Neural cell (in vitro differentiated cells): ENCODE measurements around the gene MAP1LC3B2. TPM values are rescaled to one million over a fixed set of nuclear protein-coding genes. Genes with fewer than 3 reads are reported as not detected.

ENCODE experiments used
- H2AFZ ChIP-seq: fragments of 200-600, 300-800 bp; sonication (generic), shearing (Covaris generic); 2 replicates; pipeline ENCODE4 v1.6.0; 2014; ENCODE audit warnings: low read depth, mild to moderate bottlenecking, antibody characterized with exemption, low read length, moderate library complexity
- H3F3A ChIP-seq: fragments of 200-600 bp; shearing (Covaris generic); 2 replicates; pipeline ENCODE4 v1.6.1; 2016; ENCODE audit warnings: mild to moderate bottlenecking, moderate library complexity, mixed read lengths, antibody characterized with exemption, low read length; ENCODE audit not compliant: insufficient read depth, poor library complexity, severe bottlenecking
- H3K27ac ChIP-seq: fragments of 200-600, 300-800 bp; sonication (generic), shearing (Covaris generic); 2 replicates; pipeline ENCODE4 v1.5.1; 2014; ENCODE audit warnings: mild to moderate bottlenecking, low read length, moderate library complexity
- H3K27me3 ChIP-seq: fragments of 300-800, 200-600 bp; sonication (generic), shearing (Covaris generic); 2 replicates; pipeline ENCODE4 v1.6.0; 2014; ENCODE audit warnings: mild to moderate bottlenecking, low read depth, low read length, moderate library complexity; ENCODE audit not compliant: insufficient read depth
- H3K36me3 ChIP-seq: fragments of 300-800, 200-600 bp; sonication (generic), shearing (Covaris generic); 2 replicates; pipeline ENCODE4 v1.5.1; 2014; ENCODE audit warnings: mild to moderate bottlenecking, antibody characterized with exemption, low read length, moderate library complexity; ENCODE audit not compliant: insufficient read depth
- H3K4me2 ChIP-seq: fragments of 300-800, 200-600 bp; sonication (generic), shearing (Covaris generic); 2 replicates; pipeline ENCODE4 v1.6.0; 2014; ENCODE audit warnings: mild to moderate bottlenecking, low read length
- H3K4me3 ChIP-seq: fragments of 300-800, 200-600 bp; sonication (generic), shearing (Covaris generic); 2 replicates; pipeline ENCODE4 v1.5.1; 2014; ENCODE audit warnings: mild to moderate bottlenecking, low read length, moderate library complexity
- H3K79me2 ChIP-seq: fragments of 200-600 bp; shearing (Covaris generic); replicated peaks from 2 replicates; pipeline ENCODE4 v1.6.0; 2014; ENCODE audit warnings: mild to moderate bottlenecking, low read length, moderate library complexity; ENCODE audit not compliant: insufficient read depth
- H3K9ac ChIP-seq: fragments of 300-800, 200-600 bp; sonication (generic), shearing (Covaris generic); 2 replicates; pipeline ENCODE4 v1.6.1; 2016; ENCODE audit warnings: mild to moderate bottlenecking, low read length, mixed read lengths
- H3K9me2 ChIP-seq: fragments of 200-600 bp; shearing (Covaris generic); 2 replicates; pipeline ENCODE4 v1.6.1; 2016; ENCODE audit warnings: mild to moderate bottlenecking, low read length, mixed read lengths; ENCODE audit not compliant: insufficient read depth
- H3K9me3 ChIP-seq: fragments of 200-600, 300-800 bp; sonication (generic), shearing (Covaris generic); 2 replicates; pipeline ENCODE4 v1.6.1; 2016; ENCODE audit warnings: mild to moderate bottlenecking, mixed run types, low read length, moderate library complexity, mixed read lengths
- H4K20me1 ChIP-seq: fragments of 200-600 bp; shearing (Covaris generic); 2 replicates; pipeline ENCODE4 v1.6.1; 2016; ENCODE audit warnings: mild to moderate bottlenecking, mixed run types; ENCODE audit not compliant: insufficient read depth
- CTCF ChIP-seq: fragments of 450-650 bp; IDR thresholded peaks from 2 replicates; pipeline ENCODE4 v1.5.1; 2014; ENCODE audit warnings: antibody characterized with exemption, mild to moderate bottlenecking, moderate library complexity; ENCODE audit not compliant: poor library complexity, severe bottlenecking
- EP300 ChIP-seq: fragments of 450-650 bp; conservative IDR thresholded peaks from 2 replicates; pipeline ENCODE4 v1.6.1; 2014; ENCODE audit warnings: antibody characterized with exemption, mild to moderate bottlenecking, moderate library complexity; ENCODE audit not compliant: poor library complexity, severe bottlenecking
- EZH2 ChIP-seq: fragments of 200-600, 300-800 bp; shearing (Covaris generic), sonication (generic); IDR thresholded peaks from 2 replicates; pipeline ENCODE4 v1.6.1; 2014; ENCODE audit warnings: antibody characterized with exemption, low read length, borderline replicate concordance, mild to moderate bottlenecking; ENCODE audit not compliant: insufficient read depth, poor library complexity, severe bottlenecking
- MXI1 ChIP-seq: fragments of 450-650 bp; conservative IDR thresholded peaks from 2 replicates; pipeline ENCODE4 v1.6.1; 2014; ENCODE audit warnings: antibody characterized with exemption, mild to moderate bottlenecking; ENCODE audit not compliant: poor library complexity, severe bottlenecking
- POLR2AphosphoS5 ChIP-seq: IDR thresholded peaks from 2 replicates; pipeline ENCODE4 v1.6.1; 2012
- RAD21 ChIP-seq: fragments of 450-650 bp; conservative IDR thresholded peaks from 2 replicates; pipeline ENCODE4 v1.6.1; 2014; ENCODE audit warnings: antibody characterized with exemption, mild to moderate bottlenecking, moderate library complexity
- REST ChIP-seq: IDR thresholded peaks from 2 replicates; pipeline ENCODE4 v1.6.1; 2012; ENCODE audit warnings: borderline replicate concordance
- SMC3 ChIP-seq: fragments of 450-650 bp; conservative IDR thresholded peaks from 2 replicates; pipeline ENCODE4 v1.6.1; 2014; ENCODE audit warnings: antibody characterized with exemption, mild to moderate bottlenecking, moderate library complexity; ENCODE audit not compliant: poor library complexity
- TAF1 ChIP-seq: IDR thresholded peaks from 2 replicates; pipeline ENCODE4 v1.6.1; 2012; ENCODE audit warnings: low read depth
- polyA plus RNA-seq: library from polyadenylated mRNA; depleted of rRNA; stranded (reverse); fragments of >200 nt; gene quantifications from 2 replicates; pipeline ENCODE4 v1.2.3, GENCODE V29; 2014

Gene MAP1LC3B2
- polyA plus RNA-seq, 1 donor from 2014 or later, result 3.9 TPM

- Histone ChIP-seq H3K27me3 (no peaks in the 10 kb centered on the region), H3K9me2 (no peaks in the 10 kb centered on the region), H3F3A (no peaks in the 10 kb centered on the region), H3K79me2 (no peaks in the 10 kb centered on the region), H3K4me2 (no peak overlapping the region), H2AFZ (no peak overlapping the region), H3K9me3 (no peaks in the 10 kb centered on the region), H3K9ac (no peak overlapping the region), H3K27ac (no peak overlapping the region), H3K36me3 (no peaks in the 10 kb centered on the region), H4K20me1 (no peaks in the 10 kb centered on the region), H3K4me3 (no peak overlapping the region)
- no peak for TF ChIP-seq EZH2
- no peak for TF ChIP-seq RAD21
- TF ChIP-seq POLR2AphosphoS5, result no peak
- TF ChIP-seq CTCF, result no peak
- TF ChIP-seq TAF1, result no peak
- TF ChIP-seq REST, result no peak
- no peak for TF ChIP-seq MXI1
- no peak for TF ChIP-seq EP300
- no peak for TF ChIP-seq SMC3
Measured at GRCh38 chr12:116541547-116542344, 17.4 kb upstream of the MAP1LC3B2 start.

GRCh38 chr12:116542345-116542956 is 16.7 kb upstream of the MAP1LC3B2 start:
- no peaks in the 10 kb centered on the region for H3K9me2 ChIP-seq
- H3K27me3 ChIP-seq, result no peaks in the 10 kb centered on the region
- no peak overlapping the region for H2AFZ ChIP-seq
- no peak overlapping the region for H3K27ac ChIP-seq
- no peaks in the 10 kb centered on the region for H3K9me3 ChIP-seq
- no peaks in the 10 kb centered on the region for H3K79me2 ChIP-seq
- no peak for TF ChIP-seq EP300
- TF ChIP-seq POLR2AphosphoS5, result no peak
- TF ChIP-seq TAF1, result no peak
- TF ChIP-seq EZH2, result no peak
- TF ChIP-seq REST, result no peak
- TF ChIP-seq MXI1, result no peak
- no peak for TF ChIP-seq SMC3
- TF ChIP-seq RAD21, result no peak
- TF ChIP-seq CTCF, result no peak
- H3K4me3 ChIP-seq, result no peak overlapping the region
- H3K36me3 ChIP-seq, result no peaks in the 10 kb centered on the region
- H3K4me2 ChIP-seq, result no peak overlapping the region
- no peak overlapping the region for H3K9ac ChIP-seq
- H4K20me1 ChIP-seq, result no peaks in the 10 kb centered on the region
- no peaks in the 10 kb centered on the region for H3F3A ChIP-seq
